ENCODE results near the gene FKBP8.

FKBP8 gene

DNA sequence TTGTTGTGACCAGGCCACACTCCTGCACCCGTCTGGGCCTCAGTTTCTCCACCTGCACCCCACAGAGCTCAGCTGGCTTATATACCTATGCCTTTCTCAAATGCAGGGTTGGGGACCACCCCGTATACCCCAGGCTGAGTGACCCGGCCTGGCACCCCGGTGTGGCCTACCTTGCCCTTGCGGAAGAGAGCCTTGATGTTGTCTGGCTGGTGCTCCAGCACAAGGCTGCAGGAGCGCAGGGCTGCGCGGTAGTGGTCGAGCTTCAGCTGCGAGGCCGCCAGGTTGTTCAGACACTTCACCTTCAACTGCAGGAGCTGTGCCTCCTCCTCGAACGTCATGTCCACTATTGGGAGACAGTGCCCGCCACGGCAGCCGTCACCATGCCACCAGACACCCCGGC, 5.9 kb downstream of the FKBP8 start:
- TF ChIP-seq TAF1 (IDR thresholded peaks at IDR 0.05; ENCODE audit: low read depth) (no peak), CREB1 (IDR thresholded peaks at IDR 0.05; ENCODE audit: low read depth) (no peak), CEBPB (IDR thresholded peaks at IDR 0.05) (no peak), ZBTB7A (IDR thresholded peaks at IDR 0.05; ENCODE audit: low read depth) (no peak)

DNA sequence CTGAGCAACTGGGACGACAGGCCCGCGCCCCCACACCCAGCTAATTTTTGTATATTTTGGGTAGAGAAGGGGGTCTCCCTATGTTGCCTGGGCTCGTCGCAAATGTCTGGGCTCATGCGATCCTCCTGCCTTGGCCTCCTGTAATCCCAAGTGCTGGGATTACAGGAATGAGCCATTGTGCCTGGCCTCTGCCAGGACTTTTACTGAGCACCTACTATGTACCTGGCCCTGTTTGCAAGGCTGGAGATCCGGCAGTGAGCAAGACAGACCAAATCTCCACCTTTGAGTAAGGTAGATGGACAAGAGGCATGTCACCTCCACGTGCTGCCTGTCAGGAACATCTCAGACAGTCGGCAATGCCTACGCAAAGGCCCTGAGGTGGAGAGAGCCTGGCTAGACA, 6.9 kb downstream of the FKBP8 start:
- TF ChIP-seq YY1 (IDR thresholded peaks at IDR 0.05; ENCODE audit: low read depth) (no peak), CEBPB (IDR thresholded peaks at IDR 0.05) (no peak), ZBTB7A (IDR thresholded peaks at IDR 0.05; ENCODE audit: low read depth) (no peak), RAD21 (IDR thresholded peaks at IDR 0.05; ENCODE audit: low read depth) (no peak), FOXM1 (IDR thresholded peaks at IDR 0.05; ENCODE audit: borderline replicate concordance, low read depth) (no peak), TAF1 (IDR thresholded peaks at IDR 0.05; ENCODE audit: low read depth) (no peak), EGR1 (IDR thresholded peaks at IDR 0.05) (no peak), EP300 (IDR thresholded peaks at IDR 0.05; ENCODE audit: borderline replicate concordance) (no peak), NFIC (IDR thresholded peaks at IDR 0.05) (no peak), CREB1 (IDR thresholded peaks at IDR 0.05; ENCODE audit: low read depth) (no peak), TCF12 (IDR thresholded peaks at IDR 0.05; ENCODE audit: low read depth) (no peak), TEAD4 (IDR thresholded peaks at IDR 0.05) (no peak)
- TF ChIP-seq, protein P1, sequence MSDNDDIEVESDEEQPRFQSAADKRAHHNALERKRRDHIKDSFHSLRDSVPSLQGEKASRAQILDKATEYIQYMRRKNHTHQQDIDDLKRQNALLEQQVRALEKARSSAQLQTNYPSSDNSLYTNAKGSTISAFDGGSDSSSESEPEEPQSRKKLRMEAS (IDR thresholded peaks at IDR 0.05) = no peak
- TF ChIP-seq, protein P2, sequence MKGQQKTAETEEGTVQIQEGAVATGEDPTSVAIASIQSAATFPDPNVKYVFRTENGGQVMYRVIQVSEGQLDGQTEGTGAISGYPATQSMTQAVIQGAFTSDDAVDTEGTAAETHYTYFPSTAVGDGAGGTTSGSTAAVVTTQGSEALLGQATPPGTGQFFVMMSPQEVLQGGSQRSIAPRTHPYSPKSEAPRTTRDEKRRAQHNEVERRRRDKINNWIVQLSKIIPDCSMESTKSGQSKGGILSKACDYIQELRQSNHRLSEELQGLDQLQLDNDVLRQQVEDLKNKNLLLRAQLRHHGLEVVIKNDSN (IDR thresholded peaks at IDR 0.05) = no peak

DNA sequence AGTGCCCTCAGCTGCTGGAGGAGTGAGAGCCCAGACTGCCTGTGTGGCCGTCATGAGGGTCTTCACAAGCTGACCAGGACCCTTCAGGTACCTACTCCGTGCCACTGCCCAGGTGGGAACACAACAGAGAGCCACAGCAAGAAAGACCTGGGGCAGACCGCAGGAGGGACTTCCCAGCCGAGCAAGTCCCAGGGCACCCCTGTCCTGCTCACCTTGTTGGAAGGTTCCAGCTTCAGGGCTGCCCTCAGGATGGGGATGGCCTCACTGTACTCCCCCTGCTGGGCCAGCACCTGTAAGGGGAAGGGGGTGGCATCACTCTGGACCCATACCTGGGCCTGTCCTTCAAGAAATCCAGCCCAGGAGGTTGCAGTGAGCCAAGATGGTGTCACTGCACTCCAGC, 10.3 kb downstream of the FKBP8 start:
- no peak for TF ChIP-seq TAF1 (IDR thresholded peaks at IDR 0.05; ENCODE audit: low read depth)
- TF ChIP-seq, protein P2 (IDR thresholded peaks at IDR 0.05) = no peak
- TF ChIP-seq TCF12 (IDR thresholded peaks at IDR 0.05; ENCODE audit: low read depth) = no peak
- no peak for TF ChIP-seq CEBPB (IDR thresholded peaks at IDR 0.05)
- TF ChIP-seq, protein P3, sequence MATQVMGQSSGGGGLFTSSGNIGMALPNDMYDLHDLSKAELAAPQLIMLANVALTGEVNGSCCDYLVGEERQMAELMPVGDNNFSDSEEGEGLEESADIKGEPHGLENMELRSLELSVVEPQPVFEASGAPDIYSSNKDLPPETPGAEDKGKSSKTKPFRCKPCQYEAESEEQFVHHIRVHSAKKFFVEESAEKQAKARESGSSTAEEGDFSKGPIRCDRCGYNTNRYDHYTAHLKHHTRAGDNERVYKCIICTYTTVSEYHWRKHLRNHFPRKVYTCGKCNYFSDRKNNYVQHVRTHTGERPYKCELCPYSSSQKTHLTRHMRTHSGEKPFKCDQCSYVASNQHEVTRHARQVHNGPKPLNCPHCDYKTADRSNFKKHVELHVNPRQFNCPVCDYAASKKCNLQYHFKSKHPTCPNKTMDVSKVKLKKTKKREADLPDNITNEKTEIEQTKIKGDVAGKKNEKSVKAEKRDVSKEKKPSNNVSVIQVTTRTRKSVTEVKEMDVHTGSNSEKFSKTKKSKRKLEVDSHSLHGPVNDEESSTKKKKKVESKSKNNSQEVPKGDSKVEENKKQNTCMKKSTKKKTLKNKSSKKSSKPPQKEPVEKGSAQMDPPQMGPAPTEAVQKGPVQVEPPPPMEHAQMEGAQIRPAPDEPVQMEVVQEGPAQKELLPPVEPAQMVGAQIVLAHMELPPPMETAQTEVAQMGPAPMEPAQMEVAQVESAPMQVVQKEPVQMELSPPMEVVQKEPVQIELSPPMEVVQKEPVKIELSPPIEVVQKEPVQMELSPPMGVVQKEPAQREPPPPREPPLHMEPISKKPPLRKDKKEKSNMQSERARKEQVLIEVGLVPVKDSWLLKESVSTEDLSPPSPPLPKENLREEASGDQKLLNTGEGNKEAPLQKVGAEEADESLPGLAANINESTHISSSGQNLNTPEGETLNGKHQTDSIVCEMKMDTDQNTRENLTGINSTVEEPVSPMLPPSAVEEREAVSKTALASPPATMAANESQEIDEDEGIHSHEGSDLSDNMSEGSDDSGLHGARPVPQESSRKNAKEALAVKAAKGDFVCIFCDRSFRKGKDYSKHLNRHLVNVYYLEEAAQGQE (IDR thresholded peaks at IDR 0.05; ENCODE audit: low read depth) = no peak
- no peak for TF ChIP-seq ZBTB7A (IDR thresholded peaks at IDR 0.05; ENCODE audit: low read depth)
- TF ChIP-seq TEAD4 (IDR thresholded peaks at IDR 0.05) = no peak
- TF ChIP-seq FOXM1 (IDR thresholded peaks at IDR 0.05; ENCODE audit: borderline replicate concordance, low read depth) = no peak
- TF ChIP-seq EGR1 (IDR thresholded peaks at IDR 0.05) = no peak
- TF ChIP-seq, protein P1 (IDR thresholded peaks at IDR 0.05) = no peak
- TF ChIP-seq RAD21 (IDR thresholded peaks at IDR 0.05; ENCODE audit: low read depth) = no peak

DNA sequence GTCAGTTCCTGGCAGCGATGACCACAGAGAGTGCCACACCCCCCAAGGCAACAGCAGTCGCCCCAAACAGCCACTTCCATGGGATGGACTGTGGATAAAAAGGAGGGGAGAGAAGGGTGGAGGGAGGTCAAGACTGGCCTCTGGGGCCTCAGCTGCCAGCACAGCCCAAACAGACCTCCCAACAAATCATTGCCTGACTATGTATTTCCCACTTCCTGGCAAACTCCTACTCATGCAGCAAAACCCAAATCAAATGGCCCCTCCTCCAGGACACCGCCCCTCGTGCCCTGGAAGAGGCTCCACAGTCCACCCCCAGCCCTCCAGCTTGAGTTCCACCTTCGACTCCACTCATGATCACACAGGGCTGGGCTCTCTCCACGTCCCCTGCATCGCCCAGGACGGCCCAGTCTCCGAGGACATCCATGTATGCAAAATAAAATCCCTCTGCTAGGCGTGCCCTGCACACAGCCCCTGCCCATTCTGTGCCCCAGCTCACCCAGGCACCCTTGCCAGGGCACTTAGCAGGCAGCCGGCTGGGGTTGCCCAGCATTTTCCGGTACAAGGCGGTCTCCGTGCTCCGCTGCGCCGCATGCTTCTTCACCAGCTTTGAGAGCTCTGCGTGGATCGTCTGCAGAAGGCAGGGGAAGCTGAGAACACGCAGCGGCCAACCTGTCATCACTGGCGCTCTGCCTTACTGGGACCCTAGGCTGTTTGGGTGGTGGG, 11.0 kb downstream of the FKBP8 start:
- TF ChIP-seq CEBPB (IDR thresholded peaks at IDR 0.05) (no peak), NFIC (IDR thresholded peaks at IDR 0.05) (no peak), TEAD4 (IDR thresholded peaks at IDR 0.05) (no peak), EGR1 (IDR thresholded peaks at IDR 0.05) (no peak), FOXM1 (IDR thresholded peaks at IDR 0.05; ENCODE audit: borderline replicate concordance, low read depth) (no peak)
- TF ChIP-seq, protein P2 (IDR thresholded peaks at IDR 0.05) = no peak
- TF ChIP-seq, protein P3 (IDR thresholded peaks at IDR 0.05; ENCODE audit: low read depth) = no peak

DNA sequence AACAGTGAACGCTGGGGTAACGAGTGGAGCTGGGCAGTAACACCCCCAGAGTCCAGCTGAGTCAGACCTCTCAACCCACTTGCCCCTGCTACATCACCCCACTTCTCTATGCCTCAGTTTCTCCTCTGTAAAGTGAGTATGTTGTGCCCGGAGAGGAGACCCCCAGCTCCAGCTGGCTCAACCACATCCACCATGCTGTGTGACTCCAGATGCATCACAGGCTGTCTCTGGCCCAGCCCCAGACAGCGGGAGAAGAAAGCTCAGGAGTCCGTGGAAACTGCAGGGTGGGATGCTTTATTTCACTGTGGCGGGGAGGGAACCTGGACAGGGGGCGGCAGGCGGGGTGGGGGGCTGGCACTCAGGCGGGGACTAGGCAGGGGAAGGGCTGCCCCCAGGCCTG, 11.9 kb downstream of the FKBP8 start:
- no peak for TF ChIP-seq TAF1 (IDR thresholded peaks at IDR 0.05; ENCODE audit: low read depth)
- no peak for TF ChIP-seq TEAD4 (IDR thresholded peaks at IDR 0.05)
- no peak for TF ChIP-seq FOXM1 (IDR thresholded peaks at IDR 0.05; ENCODE audit: borderline replicate concordance, low read depth)
- TF ChIP-seq EGR1 (IDR thresholded peaks at IDR 0.05) = no peak
- TF ChIP-seq, protein P2 (IDR thresholded peaks at IDR 0.05) = no peak
- no peak for TF ChIP-seq RAD21 (IDR thresholded peaks at IDR 0.05; ENCODE audit: low read depth)
- TF ChIP-seq, protein P1 (IDR thresholded peaks at IDR 0.05) = no peak

All from Ishikawa (cell line).